Measurements from ENCODE around the gene ZFP64. TPM values are rescaled to one million over a fixed set of nuclear protein-coding genes. Genes with fewer than 3 reads are reported as not detected.
"Not testable (repeated sequence)": the region's sequence is repeated elsewhere in the genome, so short reads cannot be mapped to it uniquely, and the experiment has no call there.

Gene ZFP64
- total RNA-seq, 2 experiments from 2014 or later = 11.7 to 12.2 TPM

- H3K4me3 Mint-ChIP-seq; H3K4me1 Mint-ChIP-seq (ENCODE audit: low read depth); H3K27me3 Mint-ChIP-seq (ENCODE audit: low read depth); H3K27ac Mint-ChIP-seq; H3K36me3 Mint-ChIP-seq (ENCODE audit: low read depth); intact Hi-C loops (cut with micrococcal nuclease); DNase-seq: not testable (repeated sequence)
- CTCF ChIA-PET = interaction anchor here (0.6 kb wide), 1 partner anchor 124 kb away, joined by 3 read pairs; no protein-coding TSS in a partner anchor
- peaks cover 17% of the 10 kb centered on the region for H3K9me3 Mint-ChIP-seq
These were observed 29.3 kb upstream of the ZFP64 start for GRCh38 chr20:52220891-52221290.

GRCh38 chr20:52219441-52219840 is 27.9 kb upstream of the ZFP64 start:
- intact Hi-C loops (cut with micrococcal nuclease) = no loop called here
- CTCF ChIA-PET = no interaction called here

GRCh38 chr20:52217689-52218395 is 26.3 kb upstream of the ZFP64 start:
- Mint-ChIP-seq H3K9me3 (peaks cover 17% of the 10 kb centered on the region), H3K27ac (no peak overlapping the region), H3K27me3 (ENCODE audit: low read depth) (peaks cover 7% of the 10 kb centered on the region), H3K4me1 (ENCODE audit: low read depth) (no peaks in the 10 kb centered on the region), H3K36me3 (ENCODE audit: low read depth) (peaks cover 4% of the 10 kb centered on the region), H3K4me3 (no peak overlapping the region)
- DNase-seq = no peak
- CTCF ChIA-PET = interaction anchor here (1.2 kb wide), 1 partner anchor 26 kb away, joined by 4 read pairs; the partner anchor contains the start of gene ZFP64
- intact Hi-C loops (cut with micrococcal nuclease) = no loop called here

More at GRCh38 chr20:52219441-52219840, 27.9 kb upstream of the ZFP64 start:
- no peak overlapping the region for H3K27ac Mint-ChIP-seq
- no peak overlapping the region for H3K4me3 Mint-ChIP-seq
- DNase-seq = peak; percentile 12
- peaks cover 4% of the 10 kb centered on the region for H3K36me3 Mint-ChIP-seq (ENCODE audit: low read depth)
- peaks cover 17% of the 10 kb centered on the region for H3K9me3 Mint-ChIP-seq
- no peaks in the 10 kb centered on the region for H3K4me1 Mint-ChIP-seq (ENCODE audit: low read depth)
- peaks cover 3% of the 10 kb centered on the region for H3K27me3 Mint-ChIP-seq (ENCODE audit: low read depth)

- intact Hi-C loops (cut with micrococcal nuclease) = no loop called here
- H3K36me3 Mint-ChIP-seq (ENCODE audit: low read depth) = no peaks in the 10 kb centered on the region
- DNase-seq = no peak
- no peak overlapping the region for H3K27ac Mint-ChIP-seq
- peaks cover 16% of the 10 kb centered on the region for H3K9me3 Mint-ChIP-seq
- no peak overlapping the region for H3K4me3 Mint-ChIP-seq
- CTCF ChIA-PET = no interaction called here
- no peaks in the 10 kb centered on the region for H3K4me1 Mint-ChIP-seq (ENCODE audit: low read depth)
- peaks cover 9% of the 10 kb centered on the region for H3K27me3 Mint-ChIP-seq (ENCODE audit: low read depth)
These were observed 22.4 kb upstream of the ZFP64 start for GRCh38 chr20:52213995-52214394.

GRCh38 chr20:52212943-52213342 is 21.4 kb upstream of the ZFP64 start:
- Mint-ChIP-seq H3K27me3 (ENCODE audit: low read depth) (peaks cover 13% of the 10 kb centered on the region), H3K4me1 (ENCODE audit: low read depth) (no peaks in the 10 kb centered on the region), H3K9me3 (peaks cover 16% of the 10 kb centered on the region), H3K27ac (no peak overlapping the region), H3K4me3 (no peak overlapping the region), H3K36me3 (ENCODE audit: low read depth) (no peaks in the 10 kb centered on the region)
- DNase-seq = no peak
- intact Hi-C loops (cut with micrococcal nuclease) = no loop called here
- CTCF ChIA-PET = no interaction called here

- intact Hi-C loops (cut with micrococcal nuclease) = no loop called here
- H3K36me3 Mint-ChIP-seq (ENCODE audit: low read depth) = no peaks in the 10 kb centered on the region
- no peak for DNase-seq
- CTCF ChIA-PET = no interaction called here
- H3K27me3 Mint-ChIP-seq (ENCODE audit: low read depth) = peaks cover 10% of the 10 kb centered on the region
- peaks cover 9% of the 10 kb centered on the region for H3K9me3 Mint-ChIP-seq
- H3K4me1 Mint-ChIP-seq (ENCODE audit: low read depth) = no peaks in the 10 kb centered on the region
- no peak overlapping the region for H3K27ac Mint-ChIP-seq
- H3K4me3 Mint-ChIP-seq = no peak overlapping the region
These were observed 18.7 kb upstream of the ZFP64 start for GRCh38 chr20:52210037-52210990.

- Mint-ChIP-seq H3K4me3 (no peak overlapping the region), H3K36me3 (ENCODE audit: low read depth) (no peaks in the 10 kb centered on the region), H3K4me1 (ENCODE audit: low read depth) (no peaks in the 10 kb centered on the region), H3K27me3 (ENCODE audit: low read depth) (peaks cover 9% of the 10 kb centered on the region), H3K27ac (no peak overlapping the region), H3K9me3 (peaks cover 9% of the 10 kb centered on the region)
- CTCF ChIA-PET = no interaction called here
- intact Hi-C loops (cut with micrococcal nuclease) = no loop called here
- no peak for DNase-seq
These were observed 17.6 kb upstream of the ZFP64 start for GRCh38 chr20:52209154-52209571.

- intact Hi-C loops (cut with micrococcal nuclease) = no loop called here
- CTCF ChIA-PET = no interaction called here
- Mint-ChIP-seq H3K9me3 (peaks cover 9% of the 10 kb centered on the region), H3K36me3 (ENCODE audit: low read depth) (no peaks in the 10 kb centered on the region), H3K27me3 (ENCODE audit: low read depth) (peaks cover 6% of the 10 kb centered on the region), H3K27ac (no peak overlapping the region), H3K4me3 (no peak overlapping the region), H3K4me1 (ENCODE audit: low read depth) (no peaks in the 10 kb centered on the region)
- DNase-seq = no peak
These were observed 15.6 kb upstream of the ZFP64 start for GRCh38 chr20:52207020-52207810.

GRCh38 chr20:52204136-52204535 is 12.6 kb upstream of the ZFP64 start:
- peaks cover 3% of the 10 kb centered on the region for H3K27me3 Mint-ChIP-seq (ENCODE audit: low read depth)
- H3K27ac Mint-ChIP-seq = no peak overlapping the region
- no peaks in the 10 kb centered on the region for H3K4me1 Mint-ChIP-seq (ENCODE audit: low read depth)
- no peaks in the 10 kb centered on the region for H3K9me3 Mint-ChIP-seq
- CTCF ChIA-PET = interaction anchor here (0.7 to 1.5 kb wide), 3 partner anchors 12 to 75 kb away, joined by 5 to 7 read pairs (median 5); partner anchors contain the start of gene ZFP64
- no peak for DNase-seq
- no peak overlapping the region for H3K4me3 Mint-ChIP-seq
- H3K36me3 Mint-ChIP-seq (ENCODE audit: low read depth) = no peaks in the 10 kb centered on the region
- intact Hi-C loops (cut with micrococcal nuclease) = no loop called here

- H3K9me3 Mint-ChIP-seq = no peaks in the 10 kb centered on the region
- CTCF ChIA-PET = no interaction called here
- H3K27me3 Mint-ChIP-seq (ENCODE audit: low read depth) = no peaks in the 10 kb centered on the region
- H3K36me3 Mint-ChIP-seq (ENCODE audit: low read depth) = no peaks in the 10 kb centered on the region
- intact Hi-C loops (cut with micrococcal nuclease) = no loop called here
- DNase-seq = no peak
- H3K4me1 Mint-ChIP-seq (ENCODE audit: low read depth) = no peaks in the 10 kb centered on the region
- H3K4me3 Mint-ChIP-seq = no peak overlapping the region
- H3K27ac Mint-ChIP-seq = no peak overlapping the region
These were observed 9.8 kb upstream of the ZFP64 start for GRCh38 chr20:52201395-52201794.

- Mint-ChIP-seq H3K4me3 (no peak overlapping the region), H3K27ac (no peak overlapping the region), H3K27me3 (ENCODE audit: low read depth) (no peaks in the 10 kb centered on the region), H3K36me3 (ENCODE audit: low read depth) (no peaks in the 10 kb centered on the region), H3K9me3 (no peaks in the 10 kb centered on the region), H3K4me1 (ENCODE audit: low read depth) (no peaks in the 10 kb centered on the region)
- no peak for DNase-seq
- intact Hi-C loops (cut with micrococcal nuclease) = no loop called here
- CTCF ChIA-PET = no interaction called here
These were observed 9.3 kb upstream of the ZFP64 start for GRCh38 chr20:52200870-52201269.

- Mint-ChIP-seq H3K27me3 (ENCODE audit: low read depth) (no peaks in the 10 kb centered on the region), H3K27ac (no peak overlapping the region), H3K4me1 (ENCODE audit: low read depth) (peaks cover 9% of the 10 kb centered on the region), H3K4me3 (no peak overlapping the region), H3K36me3 (ENCODE audit: low read depth) (no peaks in the 10 kb centered on the region), H3K9me3 (no peaks in the 10 kb centered on the region)
- intact Hi-C loops (cut with micrococcal nuclease) = no loop called here
- no peak for DNase-seq
- CTCF ChIA-PET = interaction anchor here (1.0 kb wide), 1 partner anchor 68 kb away, joined by 6 read pairs; no protein-coding TSS in a partner anchor
These were observed 5.3 kb upstream of the ZFP64 start for GRCh38 chr20:52196845-52197244.

All from activated naive CD4-positive, alpha-beta T cell treated with anti-CD3 and anti-CD28 coated beads for 36 hours (primary cell).